BLaER1 treated with 17β-estradiol and CSF1 and Interleukin-3, amounts not matched to agents 10 nM and 100 nM (cell line): ENCODE measurements around the gene GDPD4.

ENCODE experiments used
- H3K27ac ChIP-seq, 11 experiments: shearing (Covaris generic); formaldehyde crosslinking; 2 replicates each; pipeline ENCODE4 v1.8.1; 2022
- H3K27me3 ChIP-seq, 11 experiments: shearing (Covaris generic); formaldehyde crosslinking; 2 replicates each; pipeline ENCODE4 v1.8.1; 2022
- H3K36me3 ChIP-seq, 11 experiments: shearing (Covaris generic); formaldehyde crosslinking; 2 replicates each; pipeline ENCODE4 v1.8.1; 2022
- H3K4me1 ChIP-seq, 10 experiments: shearing (Covaris generic); formaldehyde crosslinking; 2 replicates each; pipeline ENCODE4 v1.8.1; 2022
- H3K4me2 ChIP-seq, 11 experiments: shearing (Covaris generic); formaldehyde crosslinking; 2 replicates each; pipeline ENCODE4 v1.8.1; 2022
- H3K4me3 ChIP-seq, 10 experiments: shearing (Covaris generic); formaldehyde crosslinking; 2 replicates each; pipeline ENCODE4 v1.8.1; 2022
- H3K9ac ChIP-seq, 11 experiments: shearing (Covaris generic); formaldehyde crosslinking; 2 replicates each; pipeline ENCODE4 v1.8.1; 2022
- H3K9me3 ChIP-seq, 11 experiments: shearing (Covaris generic); formaldehyde crosslinking; replicated peaks in 1 of 11; 2 replicates each; pipeline ENCODE4 v1.8.1; 2022
- H4K20me1 ChIP-seq, 11 experiments: shearing (Covaris generic); formaldehyde crosslinking; 2 replicates each; pipeline ENCODE4 v1.8.1; 2022
- Cebpa-rat ChIP-seq, 11 experiments: shearing (Covaris generic); IDR thresholded peaks; 2 replicates each; pipeline ENCODE4 v1.8.1; 2022

GDPD4 gene

DNA sequence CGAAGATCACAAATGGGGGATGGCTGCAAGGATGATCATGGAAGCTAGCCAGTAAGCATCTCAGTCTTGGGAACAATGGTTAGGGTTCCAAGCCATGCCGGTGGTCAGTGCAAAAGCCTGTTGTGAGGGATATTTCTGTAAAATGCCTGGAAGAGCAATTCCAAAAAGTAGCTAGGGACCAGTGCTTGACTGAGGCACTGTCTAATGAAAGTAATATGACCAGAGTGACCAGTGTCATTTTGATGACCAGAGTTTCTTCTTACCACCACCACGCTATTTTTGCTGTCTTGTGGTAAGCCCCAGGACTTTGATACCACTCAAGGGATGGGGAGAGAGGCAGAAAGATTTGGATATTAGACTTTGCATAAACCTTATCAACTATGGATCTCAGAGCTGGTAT lies 18.4 kb downstream of the GDPD4 start:
- Histone ChIP-seq H4K20me1 (no peaks in the 10 kb centered on the region), H3K9ac (no peak overlapping the region), H3K4me1 (peaks cover 9 to 46% (median 23%) of the 10 kb centered on the region in 10 experiments), H3K4me2 (no peak overlapping the region), H3K9me3 (peaks cover 0 to 11% (median 0%) of the 10 kb centered on the region in 11 experiments; a peak in 4 of 22 replicates), H3K4me3 (no peak overlapping the region), H3K36me3 (no peaks in the 10 kb centered on the region), H3K27me3 (no peaks in the 10 kb centered on the region), H3K27ac (no peak overlapping the region)
- no peak for TF ChIP-seq Cebpa-rat (IDR thresholded peaks at IDR 0.05)

DNA sequence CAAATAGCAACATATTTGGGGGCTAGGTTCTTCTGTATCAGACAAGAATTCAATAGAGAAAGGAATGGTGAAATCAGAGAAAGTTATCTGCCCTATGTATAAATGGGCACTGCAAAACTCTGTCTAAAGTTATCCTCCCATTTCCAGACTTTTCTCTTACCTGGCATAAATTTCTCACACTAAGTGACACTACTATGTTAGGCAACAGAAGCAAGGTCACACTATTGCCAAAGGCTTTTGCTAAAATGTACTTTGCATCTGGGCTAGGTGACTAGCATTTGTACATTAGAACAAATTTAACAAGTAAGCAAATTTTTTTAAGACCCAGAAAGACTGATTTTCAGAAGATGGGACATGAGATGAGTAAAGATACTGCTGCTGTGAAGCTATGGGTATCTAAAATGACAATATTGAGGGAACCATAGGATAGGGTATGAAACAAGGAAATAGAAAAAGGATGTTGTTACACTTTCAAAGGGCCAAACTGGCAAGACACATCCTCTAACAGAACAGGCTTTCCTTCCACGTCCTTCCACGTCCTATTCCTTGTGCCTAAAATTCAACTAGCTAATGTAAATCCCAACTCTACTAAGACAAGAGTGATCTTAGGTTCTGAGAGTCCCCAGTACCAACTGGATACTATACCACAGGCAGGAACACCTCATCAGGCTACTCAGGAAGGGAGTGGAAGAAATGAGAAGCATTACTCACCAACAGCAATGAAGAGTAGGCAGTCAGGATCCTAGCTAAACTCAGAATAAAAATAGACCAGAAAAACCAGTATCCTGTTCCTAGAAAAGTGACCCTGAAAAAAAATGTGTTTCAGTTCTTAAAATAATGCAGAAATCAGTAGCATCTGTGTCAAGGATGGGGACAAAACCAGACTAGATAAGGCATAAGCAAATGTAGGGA lies 22.6 kb downstream of the GDPD4 start:
- H3K27ac ChIP-seq, result peak overlapping the region in 7 of 11 experiments; percentile 14 to 68 (median 50); a peak in 10 of 22 replicates
- no peaks in the 10 kb centered on the region for H3K27me3 ChIP-seq
- H3K4me2 ChIP-seq, result peak overlapping the region; percentile 32 to 83 (median 56)
- peaks cover 9 to 52% (median 35%) of the 10 kb centered on the region in 10 experiments for H3K4me1 ChIP-seq
- peak overlapping the region in 2 of 10 experiments; percentile 8 to 42; a peak in 3 of 20 replicates for H3K4me3 ChIP-seq
- H3K9ac ChIP-seq, result peak overlapping the region in 2 of 11 experiments; percentile 6 to 44; a peak in 2 of 22 replicates
- peaks cover 0 to 11% (median 0%) of the 10 kb centered on the region in 11 experiments; a peak in 4 of 22 replicates for H3K9me3 ChIP-seq
- no peaks in the 10 kb centered on the region for H4K20me1 ChIP-seq
- TF ChIP-seq Cebpa-rat (IDR thresholded peaks at IDR 0.05), result no peak
- H3K36me3 ChIP-seq, result no peaks in the 10 kb centered on the region

DNA sequence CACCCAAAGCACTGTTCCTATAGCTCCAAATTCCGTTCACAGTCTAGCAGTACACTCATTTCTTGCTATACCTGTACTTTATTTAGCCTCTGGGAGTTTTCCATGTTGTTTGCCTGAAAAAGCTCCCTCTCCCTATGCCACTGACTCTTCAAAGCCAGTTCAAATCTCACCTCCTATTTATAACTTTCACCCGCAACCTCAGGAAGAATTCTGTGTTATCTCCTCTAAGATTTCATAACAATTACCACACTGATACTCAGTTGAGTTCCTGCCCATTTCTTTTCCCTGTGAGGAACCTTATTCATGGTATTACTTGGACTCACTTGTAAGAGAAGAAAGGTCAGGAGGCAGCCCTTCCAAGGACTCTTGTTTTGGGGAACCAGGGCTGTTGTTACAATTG lies 25.2 kb downstream of the GDPD4 start:
- Histone ChIP-seq H3K9me3 (peaks cover 0 to 11% (median 0%) of the 10 kb centered on the region in 11 experiments; a peak in 4 of 22 replicates), H3K4me1 (peaks cover 9 to 48% (median 33%) of the 10 kb centered on the region in 10 experiments), H3K27ac (no peak overlapping the region), H3K4me2 (peak overlapping the region in 5 of 11 experiments; percentile 11 to 54 (median 16); a peak in 5 of 22 replicates), H3K27me3 (no peaks in the 10 kb centered on the region), H3K4me3 (no peak overlapping the region), H3K36me3 (no peaks in the 10 kb centered on the region), H4K20me1 (no peaks in the 10 kb centered on the region), H3K9ac (no peak overlapping the region)
- no peak for TF ChIP-seq Cebpa-rat (IDR thresholded peaks at IDR 0.05)

DNA sequence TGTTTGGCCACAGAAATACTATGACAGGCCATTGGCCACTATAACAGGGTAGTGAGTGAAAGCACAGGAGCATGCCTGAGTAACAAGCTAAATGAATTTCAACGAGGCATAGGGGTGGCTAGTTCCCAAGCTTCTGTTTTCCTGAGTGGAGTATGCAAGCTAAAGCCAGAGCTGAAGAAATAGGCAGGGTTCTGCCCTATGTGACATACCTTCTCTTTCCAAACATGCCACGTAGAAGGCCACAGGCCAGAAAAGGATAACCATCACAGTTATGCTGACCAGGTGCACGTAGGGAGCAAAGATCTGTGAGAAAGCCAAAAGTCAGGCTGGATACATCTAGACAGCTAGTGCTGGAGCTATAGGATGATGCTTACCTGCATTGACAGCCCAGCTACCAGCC lies 30.6 kb downstream of the GDPD4 start:
- Histone ChIP-seq H3K4me1 (peaks cover 0 to 4% (median 0%) of the 10 kb centered on the region in 10 experiments; a peak in 3 of 20 replicates), H3K36me3 (no peaks in the 10 kb centered on the region), H3K4me3 (no peak overlapping the region), H3K27ac (no peak overlapping the region), H3K4me2 (no peak overlapping the region), H3K27me3 (no peaks in the 10 kb centered on the region), H3K9me3 (no peaks in the 10 kb centered on the region), H4K20me1 (no peaks in the 10 kb centered on the region), H3K9ac (no peak overlapping the region)
- no peak for TF ChIP-seq Cebpa-rat (IDR thresholded peaks at IDR 0.05)

DNA sequence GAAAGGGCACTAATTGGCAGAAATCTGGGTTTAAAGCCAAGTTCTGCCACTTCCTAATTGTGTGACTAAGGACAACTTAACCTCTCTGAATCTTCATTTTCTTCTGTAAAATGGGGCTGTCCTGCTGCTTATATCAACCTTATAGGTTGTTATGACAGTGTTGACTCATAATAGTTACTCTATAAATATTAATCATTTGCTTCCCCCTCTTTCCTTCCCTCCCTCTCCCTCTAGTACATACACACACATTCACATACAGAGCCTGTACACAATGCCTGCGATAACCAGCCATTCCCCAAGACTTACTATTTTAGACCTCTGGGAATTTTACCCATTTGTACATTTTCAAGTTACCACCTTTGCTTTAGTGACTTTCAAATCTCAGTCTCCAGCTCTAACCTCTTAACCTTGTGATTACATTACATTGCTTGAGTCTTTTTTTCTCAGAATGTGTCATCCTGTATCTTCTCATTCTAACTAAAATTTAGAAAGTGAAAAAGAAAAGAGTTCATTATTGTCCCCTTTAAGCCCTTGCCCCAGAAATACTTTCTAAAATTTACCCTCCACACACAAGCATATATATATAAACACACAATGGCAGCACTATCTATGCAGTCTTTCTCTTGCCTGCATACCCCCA lies 31.9 kb downstream of the GDPD4 start:
- no peak overlapping the region for H3K4me3 ChIP-seq
- H3K27ac ChIP-seq, result no peak overlapping the region

DNA sequence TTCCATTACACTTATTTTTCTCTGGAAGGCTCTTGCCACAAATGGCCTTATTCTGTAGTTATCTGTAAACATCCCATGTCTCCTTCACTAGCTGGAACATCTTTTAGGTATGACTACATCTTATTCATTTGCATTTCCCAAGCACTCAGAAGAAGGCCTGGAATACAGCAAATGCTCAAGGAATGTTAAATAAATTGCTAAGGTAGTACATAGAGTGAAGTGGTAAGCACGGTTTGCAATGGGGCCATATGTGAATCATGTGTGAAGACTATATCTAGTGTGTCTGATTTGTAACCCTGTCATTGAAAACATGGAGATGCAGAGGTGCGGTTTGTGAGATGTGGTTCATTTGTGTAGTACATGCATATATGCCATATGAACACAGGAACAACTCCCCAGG lies 33.5 kb downstream of the GDPD4 start:
- H3K4me2 ChIP-seq, result no peak overlapping the region
- H3K27me3 ChIP-seq, result no peaks in the 10 kb centered on the region
- no peaks in the 10 kb centered on the region for H4K20me1 ChIP-seq
- no peak overlapping the region for H3K4me3 ChIP-seq
- no peak for TF ChIP-seq Cebpa-rat (IDR thresholded peaks at IDR 0.05)
- no peak overlapping the region for H3K27ac ChIP-seq
- no peaks in the 10 kb centered on the region for H3K4me1 ChIP-seq
- peaks cover 0 to 11% (median 5%) of the 10 kb centered on the region in 11 experiments; a peak in 11 of 22 replicates for H3K9me3 ChIP-seq
- H3K36me3 ChIP-seq, result no peaks in the 10 kb centered on the region
- H3K9ac ChIP-seq, result no peak overlapping the region

More for the DNA sequence above, 31.9 kb downstream of the GDPD4 start:
- no peaks in the 10 kb centered on the region for H3K36me3 ChIP-seq
- H4K20me1 ChIP-seq, result no peaks in the 10 kb centered on the region
- no peaks in the 10 kb centered on the region for H3K27me3 ChIP-seq
- no peaks in the 10 kb centered on the region for H3K4me1 ChIP-seq
- no peak for TF ChIP-seq Cebpa-rat (IDR thresholded peaks at IDR 0.05)
- H3K9me3 ChIP-seq, result no peaks in the 10 kb centered on the region
- H3K9ac ChIP-seq, result no peak overlapping the region
- H3K4me2 ChIP-seq, result no peak overlapping the region

DNA sequence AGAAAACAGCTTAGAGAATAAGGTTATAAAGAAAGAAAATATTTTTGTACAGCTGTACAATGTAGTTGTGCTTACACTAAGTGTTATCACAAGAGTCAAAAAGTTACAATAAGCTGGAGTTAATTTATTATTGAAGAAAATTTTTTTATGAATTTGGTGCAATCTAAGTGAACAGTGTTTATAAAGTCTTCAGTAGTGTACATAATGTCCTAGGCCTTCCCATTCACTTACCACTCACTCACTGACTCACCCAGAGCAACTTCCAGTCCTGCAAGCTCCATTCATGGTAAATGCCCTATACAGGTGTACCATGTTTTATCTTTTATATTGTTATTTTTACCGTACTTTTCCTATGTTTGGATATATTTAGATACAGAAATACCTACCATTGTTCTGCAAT lies 34.7 kb downstream of the GDPD4 start:
- Histone ChIP-seq H3K9ac (no peak overlapping the region), H3K4me3 (no peak overlapping the region), H3K4me2 (no peak overlapping the region), H3K27me3 (no peaks in the 10 kb centered on the region), H3K36me3 (no peaks in the 10 kb centered on the region), H3K4me1 (no peaks in the 10 kb centered on the region), H3K9me3 (peaks cover 10 to 22% (median 15%) of the 10 kb centered on the region in 11 experiments; a peak in 20 of 22 replicates), H3K27ac (no peak overlapping the region), H4K20me1 (no peaks in the 10 kb centered on the region)
- no peak for TF ChIP-seq Cebpa-rat (IDR thresholded peaks at IDR 0.05)

DNA sequence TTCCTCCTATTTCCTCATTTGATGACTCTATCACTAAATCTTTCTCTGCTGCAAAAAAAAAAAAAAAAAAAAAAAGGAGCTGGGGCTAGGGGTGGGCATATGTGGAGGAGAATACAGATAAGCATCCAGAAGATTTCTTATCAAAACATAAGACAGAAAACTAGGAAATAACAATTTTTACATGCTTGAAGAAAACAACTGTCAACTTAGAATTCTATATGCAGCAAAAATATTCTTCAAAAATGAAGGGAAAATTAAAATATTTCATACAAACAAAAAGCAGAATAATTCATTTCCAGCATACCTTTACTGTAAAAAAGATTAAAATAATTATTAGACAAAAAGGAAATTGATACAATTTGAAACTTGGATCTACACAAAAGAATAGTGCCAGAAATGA lies 38.7 kb downstream of the GDPD4 start:
- Histone ChIP-seq H3K27ac (no peak overlapping the region), H3K36me3 (no peaks in the 10 kb centered on the region), H3K4me1 (no peaks in the 10 kb centered on the region), H4K20me1 (no peaks in the 10 kb centered on the region), H3K9me3 (peaks cover 12 to 30% (median 15%) of the 10 kb centered on the region in 11 experiments; a peak in 20 of 22 replicates), H3K27me3 (no peaks in the 10 kb centered on the region), H3K4me2 (no peak overlapping the region), H3K9ac (no peak overlapping the region), H3K4me3 (no peak overlapping the region)
- no peak for TF ChIP-seq Cebpa-rat (IDR thresholded peaks at IDR 0.05)

DNA sequence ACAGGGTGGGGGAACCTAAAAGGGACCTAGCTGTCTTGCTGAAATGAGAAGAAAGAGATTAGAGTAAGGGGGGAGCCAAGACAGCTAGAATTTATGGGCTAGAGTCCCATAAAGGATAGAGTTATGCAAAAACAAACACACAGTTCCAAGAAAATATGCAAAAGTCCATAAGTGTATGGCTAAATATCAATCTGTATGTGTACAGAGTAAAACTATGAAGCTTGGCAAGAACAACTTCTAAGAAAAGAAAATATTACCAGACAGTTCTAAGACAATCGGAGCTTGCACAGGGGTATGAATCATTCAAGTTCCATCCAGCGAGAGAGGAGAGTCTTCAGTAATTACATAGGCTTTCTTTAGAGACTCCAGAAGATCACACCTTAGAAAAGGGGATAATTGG lies 41.8 kb downstream of the GDPD4 start:
- H3K4me2 ChIP-seq, result no peak overlapping the region
- H3K4me1 ChIP-seq, result no peaks in the 10 kb centered on the region
- H3K27ac ChIP-seq, result no peak overlapping the region
- peaks cover 12 to 30% (median 15%) of the 10 kb centered on the region in 11 experiments; a peak in 20 of 22 replicates for H3K9me3 ChIP-seq
- no peak overlapping the region for H3K4me3 ChIP-seq
- H3K27me3 ChIP-seq, result no peaks in the 10 kb centered on the region
- H4K20me1 ChIP-seq, result no peaks in the 10 kb centered on the region
- H3K36me3 ChIP-seq, result no peaks in the 10 kb centered on the region
- TF ChIP-seq Cebpa-rat (IDR thresholded peaks at IDR 0.05), result no peak
- no peak overlapping the region for H3K9ac ChIP-seq
